Mucosa of descending colon (tissue), 3 donors: Measurements from ENCODE around the gene NMNAT2. TPM values are rescaled to one million over a fixed set of nuclear protein-coding genes. Genes with fewer than 3 reads are reported as not detected.

Source experiments
- ATAC-seq: fragments of 200-7000 bp; cut with Tn5 transposase; one replicate; pipeline ENCODE4 v1.9.1; 2020; ENCODE audit warnings: mild to moderate bottlenecking, moderate library complexity
- DNase-seq, 3 donors: peaks; one replicate each; pipeline ENCODE4 v3.0.0-alpha.2; 2020
- H3K36me3 ChIP-seq: fragments of 200-600 bp; one replicate; pipeline ENCODE4 v1.8.0; 2021; ENCODE audit warnings: low read depth, mild to moderate bottlenecking
- H3K4me1 ChIP-seq: fragments of 200-600 bp; one replicate; pipeline ENCODE4 v1.8.0; 2021; ENCODE audit warnings: low read depth, mild to moderate bottlenecking
- H3K4me3 ChIP-seq: fragments of 200-600 bp; one replicate; pipeline ENCODE4 v1.8.0; 2021; ENCODE audit warnings: mild to moderate bottlenecking
- H3K9me3 ChIP-seq: fragments of 200-600 bp; one replicate; pipeline ENCODE4 v1.8.0; 2021; ENCODE audit warnings: mild to moderate bottlenecking
- CTCF ChIP-seq: fragments of 200-600 bp; IDR thresholded peaks from one replicate; pipeline ENCODE4 v1.8.0; 2022; ENCODE audit warnings: antibody characterized with exemption, mild to moderate bottlenecking
- intact Hi-C, 2 donors: fragments of 100-400 bp; cut with DNase I in 1 of 2; cut with micrococcal nuclease in 1 of 2; formaldehyde crosslinking; loops; one replicate each; pipeline versions ENCODE4 v1.11.0 to v1.11.1; 2022; cut with DNase I, micrococcal nuclease
- total RNA-seq, 3 donors: library from RNA; stranded (reverse); fragmentation: NEBNext Ultra II Directional in 2 of 3; extraction: Animal tissue kit (Norgen Biotek cat#: 25700) in 2 of 3; gene quantifications; one replicate each; pipeline versions ENCODE4 v1.2.1 to v1.2.4, GENCODE V29; 2021 to 2023
- donor health status: DM: no; HTN: no; CAD: no; lungs with moderate emphysema.
- donor health status: DM: no; HTN: no; CAD: no.
- donor health status: DM: no; HTN: yes; CAD: no.

The NMNAT2 gene
- total RNA-seq, 3 donors from 2014 or later: 0.29 to 3.6 (median 0.87) TPM

- no peak for TF ChIP-seq CTCF
- H3K36me3 ChIP-seq: no peaks in the 10 kb centered on the region
- ATAC-seq (no peak), DNase-seq (no peak)
- intact Hi-C loops: no loop called here
- no peaks in the 10 kb centered on the region for H3K4me1 ChIP-seq
- peaks cover 4% of the 10 kb centered on the region for H3K9me3 ChIP-seq
- no peak overlapping the region for H3K4me3 ChIP-seq
Measured at GRCh38 chr1:183249941-183250452, 168.2 kb downstream of the NMNAT2 start.

GRCh38 chr1:183248989-183249691 lies 169.0 kb downstream of the NMNAT2 start:
- H3K4me3 ChIP-seq: no peak overlapping the region
- ATAC-seq: no peak
- DNase-seq: no peak
- no peaks in the 10 kb centered on the region for H3K9me3 ChIP-seq
- intact Hi-C loops: no loop called here
- TF ChIP-seq CTCF: no peak
- no peaks in the 10 kb centered on the region for H3K4me1 ChIP-seq
- no peaks in the 10 kb centered on the region for H3K36me3 ChIP-seq

GRCh38 chr1:183247931-183248330 lies 170.2 kb downstream of the NMNAT2 start:
- Histone ChIP-seq H3K4me1 (no peaks in the 10 kb centered on the region), H3K4me3 (no peak overlapping the region), H3K9me3 (no peaks in the 10 kb centered on the region), H3K36me3 (no peaks in the 10 kb centered on the region)
- intact Hi-C loops: no loop called here
- ATAC-seq (no peak), DNase-seq (no peak)
- no peak for TF ChIP-seq CTCF

- DNase-seq (no peak), ATAC-seq (no peak)
- Histone ChIP-seq H3K4me3 (no peak overlapping the region), H3K36me3 (no peaks in the 10 kb centered on the region), H3K4me1 (no peaks in the 10 kb centered on the region), H3K9me3 (no peaks in the 10 kb centered on the region)
- intact Hi-C loops: no loop called here
- no peak for TF ChIP-seq CTCF
Measured at GRCh38 chr1:183247484-183247883, 170.7 kb downstream of the NMNAT2 start.

GRCh38 chr1:183247066-183247465 lies 171.1 kb downstream of the NMNAT2 start:
- no peaks in the 10 kb centered on the region for H3K36me3 ChIP-seq
- H3K4me3 ChIP-seq: no peak overlapping the region
- TF ChIP-seq CTCF: no peak
- no peak for ATAC-seq
- no peaks in the 10 kb centered on the region for H3K4me1 ChIP-seq
- no peaks in the 10 kb centered on the region for H3K9me3 ChIP-seq
- intact Hi-C loops: no loop called here
- no peak for DNase-seq
